GM18505 (cell line): ENCODE results near the gene AKAP8L.

Experiments used
- ATAC-seq: cut with Tn5 transposase; IDR thresholded peaks from one replicate; pipeline ENCODE4 v1.9.1; 2021; ENCODE audit not compliant: unreplicated experiment
- POLR2A ChIP-seq: IDR thresholded peaks from 4 replicates; pipeline ENCODE4 v1.6.1; 2011; ENCODE audit warnings: borderline replicate concordance; ENCODE audit not compliant: insufficient read depth, insufficient read length; ENCODE audit errors: extremely low read depth

Gene AKAP8L

GRCh38 chr19:15379999-15380647 is 38.7 kb downstream of the AKAP8L start:
- peak; percentile 19 for ATAC-seq
- TF ChIP-seq POLR2A: no peak

GRCh38 chr19:15379083-15379998 is 39.4 kb downstream of the AKAP8L start, which contains the start of gene AKAP8:
Gene AKAP8, minus strand, starts transcription at chr19:15379787. Its CDS starts 56 bp downstream, at chr19:15379731.
- peak; percentile 88 for TF ChIP-seq POLR2A
- ATAC-seq: peak; percentile 72

GRCh38 chr19:15378534-15379082 is 40.2 kb downstream of the AKAP8L start:
- no peak for ATAC-seq
- no peak for TF ChIP-seq POLR2A

- no peak for TF ChIP-seq POLR2A
- ATAC-seq: no peak
These were observed 43.9 kb downstream of the AKAP8L start for GRCh38 chr19:15374796-15375440.

GRCh38 chr19:15374105-15374651 is 44.6 kb downstream of the AKAP8L start:
- TF ChIP-seq POLR2A: no peak
- no peak for ATAC-seq

- no peak for TF ChIP-seq POLR2A
- no peak for ATAC-seq
These were observed 45.1 kb downstream of the AKAP8L start for GRCh38 chr19:15373644-15374043.

GRCh38 chr19:15372891-15373301 is 45.9 kb downstream of the AKAP8L start:
- no peak for ATAC-seq
- no peak for TF ChIP-seq POLR2A

GRCh38 chr19:15372470-15372869 is 46.3 kb downstream of the AKAP8L start:
- no peak for ATAC-seq
- no peak for TF ChIP-seq POLR2A

- ATAC-seq: no peak
- no peak for TF ChIP-seq POLR2A
These were observed 46.9 kb downstream of the AKAP8L start for GRCh38 chr19:15371786-15372380.

GRCh38 chr19:15371119-15371518 is 47.7 kb downstream of the AKAP8L start:
- ATAC-seq: no peak
- TF ChIP-seq POLR2A: no peak

- no peak for ATAC-seq
- TF ChIP-seq POLR2A: no peak
These were observed 49.2 kb downstream of the AKAP8L start for GRCh38 chr19:15369594-15369891.

GRCh38 chr19:15368798-15369593 is 49.8 kb downstream of the AKAP8L start:
- no peak for ATAC-seq
- TF ChIP-seq POLR2A: no peak
